Erythroblast (primary cell): ENCODE data around the gene ETV3.

Experiments
- GATA1 ChIP-seq: IDR thresholded peaks from 2 replicates; pipeline ENCODE4 v1.6.1; 2011; ENCODE audit warnings: low read depth, mild to moderate bottlenecking, control low read depth, low read length, moderate library complexity
- POLR2A ChIP-seq: IDR thresholded peaks from 2 replicates; pipeline ENCODE4 v1.6.1; 2011; ENCODE audit warnings: mild to moderate bottlenecking, low read length

- TF ChIP-seq POLR2A (no peak), GATA1 (no peak)
These were observed 1.9 kb upstream of the ETV3 start for GRCh38 chr1:157140063-157140588.
